Stimulated activated CD8-positive, alpha-beta memory T cell treated with anti-CD3 and anti-CD28 coated beads, Interleukin-15, amount 100 ng/mL, for 1 hour (primary cell): Measurements from ENCODE around the gene CEP152.
A peak's percentile ranks its signal among the peaks of the same experiment; 100 is the strongest.
"Not testable (repeated sequence)": the region's sequence is repeated elsewhere in the genome, so short reads cannot be mapped to it uniquely, and the experiment has no call there.

Experiments
- DNase-seq: peaks from one replicate; pipeline ENCODE4 v3.0.0-alpha.2; 2020; ENCODE audit warnings: low read depth

CEP152 gene

GRCh38 chr15:48810414-48811324 is at the start of gene CEP152:
TSS of gene CEP152 (minus strand) at chr15:48811069. CDS start at chr15:48805649, 5,420 bp downstream.
- DNase-seq, result peak; percentile 98

GRCh38 chr15:48859426-48859825 is 48.6 kb upstream of the CEP152 start:
- no peak for DNase-seq

- DNase-seq, result no peak
Observed at GRCh38 chr15:48858401-48858800, 47.5 kb upstream of the CEP152 start.

- no peak for DNase-seq
Observed at GRCh38 chr15:48856942-48857341, 46.1 kb upstream of the CEP152 start.

GRCh38 chr15:48855501-48856440 is 44.9 kb upstream of the CEP152 start:
- DNase-seq, result no peak

GRCh38 chr15:48854434-48854833 is 43.6 kb upstream of the CEP152 start:
- not testable (repeated sequence) for DNase-seq

GRCh38 chr15:48851956-48852355 is 41.1 kb upstream of the CEP152 start:
- DNase-seq, result no peak

GRCh38 chr15:48850648-48851047 is 39.8 kb upstream of the CEP152 start:
- DNase-seq, result no peak

- DNase-seq, result no peak
Observed at GRCh38 chr15:48845123-48845522, 34.3 kb upstream of the CEP152 start.

GRCh38 chr15:48842501-48842900 is 31.6 kb upstream of the CEP152 start:
- DNase-seq, result no peak

GRCh38 chr15:48834756-48835155 is 23.9 kb upstream of the CEP152 start:
- no peak for DNase-seq

- DNase-seq, result no peak
Observed at GRCh38 chr15:48833526-48834239, 22.8 kb upstream of the CEP152 start.

- no peak for DNase-seq
Observed at GRCh38 chr15:48832648-48833047, 21.8 kb upstream of the CEP152 start.

- DNase-seq, result no peak
Observed at GRCh38 chr15:48828906-48829305, 18.0 kb upstream of the CEP152 start.

GRCh38 chr15:48828471-48828870 is 17.6 kb upstream of the CEP152 start:
- DNase-seq, result no peak

GRCh38 chr15:48825075-48825474 is 14.2 kb upstream of the CEP152 start:
- no peak for DNase-seq

- no peak for DNase-seq
Observed at GRCh38 chr15:48823706-48824105, 12.8 kb upstream of the CEP152 start.

- DNase-seq, result no peak
Observed at GRCh38 chr15:48823237-48823636, 12.4 kb upstream of the CEP152 start.

- DNase-seq, result no peak
Observed at GRCh38 chr15:48814286-48814685, 3.4 kb upstream of the CEP152 start.

- DNase-seq, result no peak
Observed at GRCh38 chr15:48811325-48811958, 573 bp upstream of the CEP152 start.

- no peak for DNase-seq
Observed at GRCh38 chr15:48806151-48806550, 4.7 kb downstream of the CEP152 start.

GRCh38 chr15:48805591-48805990 is 5.3 kb downstream of the CEP152 start:
- no peak for DNase-seq
